NCI-H774 (cell line): ENCODE data around the gene EFCC1.
"Not testable (repeated sequence)": the region's sequence is repeated elsewhere in the genome, so short reads cannot be mapped to it uniquely, and the experiment has no call there.

Experiments used
- DNase-seq: peaks from one replicate; lab custom pipeline; 2025; lab: John Stamatoyannopoulos, UW

The EFCC1 gene

GRCh38 chr3:129077222-129077621 is 76.1 kb downstream of the EFCC1 start:
- DNase-seq = no peak

- DNase-seq = no peak
These were observed 77.4 kb downstream of the EFCC1 start for GRCh38 chr3:129078510-129078909.

GRCh38 chr3:129081503-129081902 is 80.4 kb downstream of the EFCC1 start:
- DNase-seq = no peak

- no peak for DNase-seq
These were observed 80.9 kb downstream of the EFCC1 start for GRCh38 chr3:129082026-129082425.

- DNase-seq = no peak
These were observed 83.4 kb downstream of the EFCC1 start for GRCh38 chr3:129084501-129084900.

- no peak for DNase-seq
These were observed 84.1 kb downstream of the EFCC1 start for GRCh38 chr3:129085165-129085715.

GRCh38 chr3:129085818-129086217 is 84.7 kb downstream of the EFCC1 start:
- no peak for DNase-seq

- DNase-seq = no peak
These were observed 86.1 kb downstream of the EFCC1 start for GRCh38 chr3:129087138-129087702.

GRCh38 chr3:129087904-129088303 is 86.8 kb downstream of the EFCC1 start:
- not testable (repeated sequence) for DNase-seq

- not testable (repeated sequence) for DNase-seq
These were observed 87.2 kb downstream of the EFCC1 start for GRCh38 chr3:129088312-129088711.
